ENCODE measurements around the gene PFKM.

Gene PFKM

DNA sequence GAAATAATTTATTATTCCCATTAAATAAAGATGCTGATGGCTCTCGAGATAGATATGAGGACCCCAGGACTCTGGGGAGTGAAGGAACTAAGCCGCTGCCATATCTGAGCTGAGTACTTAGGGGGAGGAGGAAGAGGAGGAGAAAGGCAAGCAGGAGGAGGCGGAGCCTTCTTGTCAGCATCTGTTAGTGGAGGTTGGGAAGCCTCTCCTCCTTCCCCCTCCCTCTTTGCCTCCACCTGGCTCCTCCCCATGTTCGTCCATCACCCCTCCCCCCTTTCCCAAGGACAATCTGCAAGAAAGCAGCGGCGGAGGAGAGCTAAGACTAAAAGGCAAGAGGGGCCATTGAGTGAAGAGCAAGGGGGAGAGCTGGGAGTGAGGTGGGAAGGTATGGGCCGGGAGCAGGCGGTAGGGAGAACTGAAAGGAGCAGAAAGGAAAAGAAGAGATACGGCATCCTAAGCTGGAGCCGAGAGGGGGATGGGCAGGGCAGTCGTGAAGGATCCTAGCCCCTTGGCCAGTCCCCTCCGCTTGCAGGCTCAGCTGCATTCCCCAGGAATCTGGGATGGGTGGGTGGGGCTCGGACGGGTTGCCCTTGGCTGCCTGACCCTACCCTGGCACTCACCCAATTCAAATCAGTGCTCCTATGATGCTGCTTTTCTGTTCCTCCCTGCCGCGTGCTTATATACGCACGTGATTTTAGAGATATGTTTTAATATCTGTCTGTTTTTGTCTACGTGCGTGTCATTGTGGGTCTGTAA lies at the start of gene PFKM:
Gene PFKM, plus strand, starts transcription at position 287 of the 756 bp plus-strand sequence. CDS start 3,411 bp downstream, outside the sequence.
- H3F3A ChIP-seq (ENCODE audit: control insufficient read depth, insufficient read depth): peaks cover 3% of the 10 kb centered on the region
- H3K27ac ChIP-seq (ENCODE audit: low read depth, low read length): peak within 1 kb of the TSS; percentile 64
- TF ChIP-seq CTCF (IDR thresholded peaks at IDR 0.05; ENCODE audit: low read depth, low read length, poor library complexity, severe bottlenecking): no peak
- no peak for TF ChIP-seq EZH2phosphoT487 (IDR thresholded peaks at IDR 0.05; ENCODE audit: borderline replicate concordance, low read length)

GRCh38 chr12:48070033-48070432 lies 49.1 kb upstream of the PFKM start:
- H3K4me2 ChIP-seq (ENCODE audit: low read length): no peak overlapping the region
- no peak for TF ChIP-seq EZH2phosphoT487 (IDR thresholded peaks at IDR 0.05; ENCODE audit: borderline replicate concordance, low read length)
- TF ChIP-seq CTCF (IDR thresholded peaks at IDR 0.05; ENCODE audit: low read depth, low read length, poor library complexity, severe bottlenecking): no peak
- no peaks in the 10 kb centered on the region for H3K9me3 ChIP-seq (ENCODE audit: control insufficient read depth, insufficient read depth, low read length)
- no peaks in the 10 kb centered on the region for H3K4me1 ChIP-seq (ENCODE audit: control insufficient read depth, low read length)
- no peak overlapping the region for H3K4me3 ChIP-seq (ENCODE audit: low read length)
- no peaks in the 10 kb centered on the region for H4K20me1 ChIP-seq (ENCODE audit: control insufficient read depth, insufficient read depth, low read depth, low read length)
- H3K9me2 ChIP-seq (replicated peaks; ENCODE audit: control insufficient read depth, low read length): no peaks in the 10 kb centered on the region
- H3F3A ChIP-seq (ENCODE audit: control insufficient read depth, insufficient read depth): no peaks in the 10 kb centered on the region
- no peaks in the 10 kb centered on the region for H3K27me3 ChIP-seq (ENCODE audit: control insufficient read depth, low read length)
- H3K79me2 ChIP-seq (ENCODE audit: control insufficient read depth, low read length): no peaks in the 10 kb centered on the region
- H3K36me3 ChIP-seq (ENCODE audit: control insufficient read depth, low read length): peaks cover 89% of the 10 kb centered on the region
- H3K27ac ChIP-seq (ENCODE audit: low read depth, low read length): no peak overlapping the region

More for the DNA sequence above, at the start of gene PFKM:
- Histone ChIP-seq H4K20me1 (ENCODE audit: control insufficient read depth, insufficient read depth, low read depth, low read length) (no peaks in the 10 kb centered on the region), H3K4me1 (ENCODE audit: control insufficient read depth, low read length) (peaks cover 32% of the 10 kb centered on the region), H3K79me2 (ENCODE audit: control insufficient read depth, low read length) (peaks cover 35% of the 10 kb centered on the region), H3K9me2 (replicated peaks; ENCODE audit: control insufficient read depth, low read length) (no peaks in the 10 kb centered on the region), H3K36me3 (ENCODE audit: control insufficient read depth, low read length) (peaks cover 39% of the 10 kb centered on the region), H3K4me2 (ENCODE audit: low read length) (peak within 1 kb of the TSS; percentile 86), H3K4me3 (ENCODE audit: low read length) (peak within 1 kb of the TSS; percentile 94), H3K27me3 (ENCODE audit: control insufficient read depth, low read length) (no peaks in the 10 kb centered on the region), H3K9me3 (ENCODE audit: control insufficient read depth, insufficient read depth, low read length) (no peaks in the 10 kb centered on the region)

- no peaks in the 10 kb centered on the region for H3K4me1 ChIP-seq (ENCODE audit: control insufficient read depth, low read length)
- no peaks in the 10 kb centered on the region for H3K9me3 ChIP-seq (ENCODE audit: control insufficient read depth, insufficient read depth, low read length)
- H3F3A ChIP-seq (ENCODE audit: control insufficient read depth, insufficient read depth): no peaks in the 10 kb centered on the region
- no peaks in the 10 kb centered on the region for H3K9me2 ChIP-seq (replicated peaks; ENCODE audit: control insufficient read depth, low read length)
- no peak overlapping the region for H3K27ac ChIP-seq (ENCODE audit: low read depth, low read length)
- H3K27me3 ChIP-seq (ENCODE audit: control insufficient read depth, low read length): no peaks in the 10 kb centered on the region
- no peak overlapping the region for H3K4me2 ChIP-seq (ENCODE audit: low read length)
- H3K4me3 ChIP-seq (ENCODE audit: low read length): no peak overlapping the region
- no peaks in the 10 kb centered on the region for H3K79me2 ChIP-seq (ENCODE audit: control insufficient read depth, low read length)
- no peaks in the 10 kb centered on the region for H4K20me1 ChIP-seq (ENCODE audit: control insufficient read depth, insufficient read depth, low read depth, low read length)
- peaks cover 85% of the 10 kb centered on the region for H3K36me3 ChIP-seq (ENCODE audit: control insufficient read depth, low read length)
- no peak for TF ChIP-seq CTCF (IDR thresholded peaks at IDR 0.05; ENCODE audit: low read depth, low read length, poor library complexity, severe bottlenecking)
- TF ChIP-seq EZH2phosphoT487 (IDR thresholded peaks at IDR 0.05; ENCODE audit: borderline replicate concordance, low read length): no peak
Measured at GRCh38 chr12:48070731-48071130, 48.4 kb upstream of the PFKM start.

All from DOHH2 (cell line).